ENCODE measurements around the gene MLLT3.
"Not testable (repeated sequence)": the region's sequence is repeated elsewhere in the genome, so short reads cannot be mapped to it uniquely, and the experiment has no call there.

MLLT3 gene

DNA sequence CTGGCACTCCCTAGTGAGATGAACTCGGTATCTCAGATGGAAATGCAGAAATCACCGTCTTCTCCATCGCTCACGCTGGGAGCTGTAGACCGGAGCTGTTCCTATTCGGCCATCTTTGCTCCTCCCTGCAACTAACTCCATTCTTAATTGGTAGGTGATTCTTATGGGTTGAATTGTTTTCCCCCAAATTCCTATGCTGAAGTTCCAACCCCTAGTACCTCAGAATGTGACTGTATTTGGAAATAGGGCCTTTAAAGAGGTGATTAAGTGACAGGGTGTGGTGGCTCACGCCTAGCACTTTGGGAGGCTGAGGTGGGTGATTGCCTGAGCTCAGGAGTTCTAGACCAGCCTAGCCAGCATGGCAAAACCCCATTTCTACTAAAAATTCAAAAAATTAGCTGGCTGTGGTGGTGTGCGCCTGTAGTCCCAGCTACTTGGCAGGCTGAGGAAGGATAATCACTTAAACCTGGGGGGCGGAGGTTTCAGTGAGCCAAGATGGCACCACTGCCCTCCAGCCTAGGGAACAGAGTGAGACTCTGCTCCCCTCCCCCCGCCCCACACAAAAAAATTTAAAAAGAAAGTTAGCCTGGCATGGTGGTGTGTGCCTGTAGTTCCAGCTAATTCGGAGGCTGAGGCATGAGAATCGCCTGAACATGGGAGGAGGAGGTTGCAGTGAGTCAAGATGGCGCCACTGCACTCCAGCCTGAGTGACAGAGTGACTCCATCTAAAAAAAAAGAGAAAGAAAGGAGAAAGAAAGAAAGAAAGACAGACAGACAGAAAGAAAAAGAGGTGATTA is 36.6 kb upstream of the MLLT3 start:
- no peak overlapping the region for H3K4me3 ChIP-seq (ENCODE audit: low read depth, low read length)
- TF ChIP-seq, protein P1, sequence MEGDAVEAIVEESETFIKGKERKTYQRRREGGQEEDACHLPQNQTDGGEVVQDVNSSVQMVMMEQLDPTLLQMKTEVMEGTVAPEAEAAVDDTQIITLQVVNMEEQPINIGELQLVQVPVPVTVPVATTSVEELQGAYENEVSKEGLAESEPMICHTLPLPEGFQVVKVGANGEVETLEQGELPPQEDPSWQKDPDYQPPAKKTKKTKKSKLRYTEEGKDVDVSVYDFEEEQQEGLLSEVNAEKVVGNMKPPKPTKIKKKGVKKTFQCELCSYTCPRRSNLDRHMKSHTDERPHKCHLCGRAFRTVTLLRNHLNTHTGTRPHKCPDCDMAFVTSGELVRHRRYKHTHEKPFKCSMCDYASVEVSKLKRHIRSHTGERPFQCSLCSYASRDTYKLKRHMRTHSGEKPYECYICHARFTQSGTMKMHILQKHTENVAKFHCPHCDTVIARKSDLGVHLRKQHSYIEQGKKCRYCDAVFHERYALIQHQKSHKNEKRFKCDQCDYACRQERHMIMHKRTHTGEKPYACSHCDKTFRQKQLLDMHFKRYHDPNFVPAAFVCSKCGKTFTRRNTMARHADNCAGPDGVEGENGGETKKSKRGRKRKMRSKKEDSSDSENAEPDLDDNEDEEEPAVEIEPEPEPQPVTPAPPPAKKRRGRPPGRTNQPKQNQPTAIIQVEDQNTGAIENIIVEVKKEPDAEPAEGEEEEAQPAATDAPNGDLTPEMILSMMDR (IDR thresholded peaks at IDR 0.05; ENCODE audit: borderline replicate concordance, insufficient read depth, low read depth, low read length): no peak

DNA sequence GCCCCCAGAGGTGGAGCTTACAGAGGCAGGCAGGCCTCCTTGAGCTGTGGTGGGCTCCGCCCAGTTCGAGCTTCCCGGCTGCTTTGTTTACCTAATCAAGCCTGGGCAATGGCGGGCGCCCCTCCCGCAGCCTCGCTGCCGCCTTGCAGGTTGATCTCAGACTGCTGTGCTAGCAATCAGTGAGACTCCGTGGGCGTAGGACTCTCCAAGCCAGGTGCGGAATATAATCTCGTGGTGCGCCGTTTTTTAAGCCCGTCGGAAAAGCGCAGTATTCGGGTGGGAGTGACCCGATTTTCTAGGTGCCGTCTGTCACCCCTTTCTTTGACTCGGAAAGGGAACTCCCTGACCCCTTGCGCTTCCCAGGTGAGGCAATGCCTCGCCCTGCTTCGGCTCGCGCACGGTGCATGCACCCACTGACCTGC is 36.0 kb upstream of the MLLT3 start:
- H3K4me3 ChIP-seq (ENCODE audit: low read depth, low read length): not testable (repeated sequence)

DNA sequence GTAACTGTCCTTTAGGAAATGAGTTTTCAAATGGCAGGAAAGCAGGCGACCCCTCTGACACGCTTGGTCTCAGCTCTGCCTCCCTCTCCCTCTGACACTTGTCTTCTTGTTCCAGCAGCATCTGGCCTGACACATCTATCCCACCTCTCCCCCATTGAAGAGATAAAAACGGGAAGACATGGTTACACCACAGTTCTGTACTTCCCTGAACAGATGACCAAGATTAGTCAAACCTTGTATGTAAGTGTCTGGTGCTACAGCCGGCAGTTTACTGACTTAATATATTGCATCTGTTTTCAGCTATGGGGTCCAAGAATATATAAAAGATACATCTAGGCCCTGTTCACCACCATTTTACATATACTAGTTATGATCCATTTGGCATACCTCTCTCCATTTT is 29.6 kb upstream of the MLLT3 start:
- no peak overlapping the region for H3K4me3 ChIP-seq (ENCODE audit: low read depth, low read length)
- TF ChIP-seq, protein P1 (IDR thresholded peaks at IDR 0.05; ENCODE audit: borderline replicate concordance, insufficient read depth, low read depth, low read length): no peak

- TF ChIP-seq, protein P1 (IDR thresholded peaks at IDR 0.05; ENCODE audit: borderline replicate concordance, insufficient read depth, low read depth, low read length): no peak
- H3K4me3 ChIP-seq (ENCODE audit: low read depth, low read length): no peak overlapping the region
Measured at GRCh38 chr9:20650750-20651299, 28.5 kb upstream of the MLLT3 start.

GRCh38 chr9:20650313-20650712 is 28.0 kb upstream of the MLLT3 start:
- H3K4me3 ChIP-seq (ENCODE audit: low read depth, low read length): no peak overlapping the region
- TF ChIP-seq, protein P1 (IDR thresholded peaks at IDR 0.05; ENCODE audit: borderline replicate concordance, insufficient read depth, low read depth, low read length): no peak

DNA sequence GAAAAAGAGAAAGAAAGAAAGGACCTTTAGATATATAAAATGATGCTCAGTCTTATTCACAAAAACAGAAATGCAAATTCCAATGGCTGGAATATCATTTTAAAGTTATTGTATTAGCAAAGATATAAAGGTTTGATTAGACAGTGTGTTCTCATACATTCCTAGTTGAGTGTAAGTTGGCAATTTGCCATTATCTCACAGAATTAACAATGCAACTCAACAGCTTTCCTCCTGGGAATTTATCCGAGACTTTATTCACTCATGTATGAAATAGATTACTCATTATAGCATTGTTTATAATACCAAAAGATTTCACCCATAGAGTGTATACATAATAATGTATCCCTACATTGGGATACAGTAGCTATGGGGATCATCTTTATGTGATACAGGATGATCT is 27.1 kb upstream of the MLLT3 start:
- TF ChIP-seq, protein P1 (IDR thresholded peaks at IDR 0.05; ENCODE audit: borderline replicate concordance, insufficient read depth, low read depth, low read length): no peak
- no peak overlapping the region for H3K4me3 ChIP-seq (ENCODE audit: low read depth, low read length)

DNA sequence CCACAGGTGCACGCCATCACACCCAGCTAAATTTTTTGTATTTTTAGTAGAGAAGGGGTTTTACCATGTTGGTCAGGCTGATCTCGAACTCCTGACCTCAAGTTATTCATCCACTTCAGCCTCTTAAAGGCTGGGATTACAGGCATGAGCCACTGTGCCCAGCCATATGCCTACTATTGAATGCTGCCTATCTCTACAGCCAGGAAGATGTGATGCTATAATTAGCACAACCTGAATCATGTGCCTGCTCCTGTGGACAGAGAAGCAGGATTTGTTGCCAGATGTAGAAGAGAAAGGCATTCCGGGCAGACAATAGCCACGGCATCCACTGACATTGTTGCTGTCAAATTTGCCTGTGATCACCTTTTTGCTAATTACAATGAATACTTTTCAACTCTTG is 24.4 kb upstream of the MLLT3 start:
- TF ChIP-seq, protein P1 (IDR thresholded peaks at IDR 0.05; ENCODE audit: borderline replicate concordance, insufficient read depth, low read depth, low read length): no peak
- no peak overlapping the region for H3K4me3 ChIP-seq (ENCODE audit: low read depth, low read length)
